Breast epithelium (tissue), 4 donors: Measurements from ENCODE around the gene SORBS1. TPM values are rescaled to one million over a fixed set of nuclear protein-coding genes. Genes with fewer than 3 reads are reported as not detected.

Source experiments
- DNase-seq, 2 donors: peaks; one replicate each; pipeline ENCODE4 v3.0.0-alpha.2; 2019; ENCODE audit warnings: low spot score in 2 of 2
- H3K27ac ChIP-seq, 2 donors: fragments of 200-600 bp; sonication (generic) in 1 of 2; one replicate each; pipeline ENCODE4 v1.5.1; 2016 to 2019; ENCODE audit warnings: mild to moderate bottlenecking in 1 of 2
- H3K27me3 ChIP-seq, 2 donors: fragments of 200-600 bp; sonication (generic) in 1 of 2; one replicate each; pipeline versions ENCODE4 v1.5.1 to v1.6.0; 2017 to 2019; ENCODE audit warnings: control low read depth in 1 of 2, mild to moderate bottlenecking in 1 of 2
- H3K36me3 ChIP-seq: fragments of 200-600 bp; one replicate; pipeline ENCODE4 v1.5.1; 2019
- H3K4me1 ChIP-seq, 2 donors: fragments of 200-600 bp; sonication (generic); one replicate each; pipeline ENCODE4 v1.5.1; 2016 to 2019; ENCODE audit warnings: control low read depth in 1 of 2
- H3K4me3 ChIP-seq, 3 donors: fragments of 200-600 bp; sonication (generic); 1 replicate in 2 of 3; 2 replicates in 1 of 3; pipeline ENCODE4 v1.5.1; 2016 to 2019; ENCODE audit warnings: mild to moderate bottlenecking in 3 of 3, moderate library complexity in 2 of 3
- H3K9me3 ChIP-seq, 2 donors: fragments of 200-600 bp; sonication (generic) in 1 of 2; one replicate each; pipeline ENCODE4 v1.5.1; 2016 to 2019; ENCODE audit warnings: control low read depth in 1 of 2
- CTCF ChIP-seq, 3 donors: fragments of 450-650 bp; IDR thresholded peaks; one replicate each; pipeline ENCODE4 v1.5.1; 2016 to 2017; ENCODE audit warnings: antibody characterized with exemption in 3 of 3, mild to moderate bottlenecking in 3 of 3, moderate library complexity in 3 of 3
- POLR2A ChIP-seq: fragments of 450-650 bp; IDR thresholded peaks from one replicate; pipeline ENCODE4 v1.6.1; 2016; ENCODE audit warnings: antibody characterized with exemption, mild to moderate bottlenecking, moderate library complexity
- POLR2AphosphoS5 ChIP-seq, 3 donors: sonication (generic); formaldehyde crosslinking; IDR thresholded peaks; one replicate each; pipeline ENCODE4 v1.6.1; 2017; ENCODE audit warnings: antibody characterized with exemption in 3 of 3
- intact Hi-C: fragments of 100-400 bp; cut with DNase I; formaldehyde crosslinking; loops from one replicate; pipeline ENCODE4 v1.15.1; 2023; ENCODE audit warnings: low total_unique reads
- total RNA-seq, 3 donors: library from RNA; depleted of rRNA; stranded (reverse); fragments of >200 nt; gene quantifications; one replicate each; pipeline ENCODE4 v1.1.0, GENCODE V29; 2016

The SORBS1 gene
- total RNA-seq, 3 donors from 2014 or later: 156 to 455 (median 200) TPM

- Histone ChIP-seq H3K36me3 (no peaks in the 10 kb centered on the region), H3K27ac (peak overlapping the region; percentile 23 to 28), H3K4me3 (no peak overlapping the region), H3K4me1 (peaks cover 0 to 4% of the 10 kb centered on the region in 2 donors), H3K9me3 (no peaks in the 10 kb centered on the region), H3K27me3 (no peaks in the 10 kb centered on the region)
- intact Hi-C loops: no loop called here
- no peak for TF ChIP-seq POLR2AphosphoS5 (IDR thresholded peaks at IDR 0.05)
- TF ChIP-seq POLR2A: no peak
- TF ChIP-seq CTCF (IDR thresholded peaks at IDR 0.05): no peak
- no peak for DNase-seq
These were observed 109.3 kb downstream of the SORBS1 start for GRCh38 chr10:95451568-95452524.

DNA sequence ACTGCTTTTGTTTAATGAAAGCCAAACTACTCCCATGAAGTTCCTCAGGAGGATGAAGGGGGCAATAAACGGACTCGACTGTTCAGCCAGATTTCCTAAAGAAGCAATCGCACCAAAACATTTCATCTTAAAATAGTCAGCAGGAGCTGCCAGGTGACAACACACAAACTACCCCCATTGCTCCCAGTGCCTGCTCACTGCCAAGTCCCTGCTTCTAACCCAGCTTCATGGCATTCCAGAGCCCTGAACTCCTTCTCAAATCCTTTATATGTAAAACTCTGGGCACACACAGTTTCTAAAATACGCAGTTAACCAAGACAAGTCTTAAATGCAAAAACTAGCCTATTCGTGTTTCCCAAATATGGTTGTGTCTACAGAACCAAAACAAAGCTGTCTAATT is 110.0 kb downstream of the SORBS1 start:
- intact Hi-C loops: no loop called here
- peak overlapping the region; percentile 23 to 28 for H3K27ac ChIP-seq
- no peaks in the 10 kb centered on the region for H3K27me3 ChIP-seq
- no peak overlapping the region for H3K4me3 ChIP-seq
- no peak for DNase-seq
- H3K9me3 ChIP-seq: no peaks in the 10 kb centered on the region
- no peaks in the 10 kb centered on the region for H3K36me3 ChIP-seq
- H3K4me1 ChIP-seq: peaks cover 0 to 6% of the 10 kb centered on the region in 2 donors
- TF ChIP-seq POLR2A (no peak), CTCF (IDR thresholded peaks at IDR 0.05) (no peak), POLR2AphosphoS5 (IDR thresholded peaks at IDR 0.05) (no peak)

DNA sequence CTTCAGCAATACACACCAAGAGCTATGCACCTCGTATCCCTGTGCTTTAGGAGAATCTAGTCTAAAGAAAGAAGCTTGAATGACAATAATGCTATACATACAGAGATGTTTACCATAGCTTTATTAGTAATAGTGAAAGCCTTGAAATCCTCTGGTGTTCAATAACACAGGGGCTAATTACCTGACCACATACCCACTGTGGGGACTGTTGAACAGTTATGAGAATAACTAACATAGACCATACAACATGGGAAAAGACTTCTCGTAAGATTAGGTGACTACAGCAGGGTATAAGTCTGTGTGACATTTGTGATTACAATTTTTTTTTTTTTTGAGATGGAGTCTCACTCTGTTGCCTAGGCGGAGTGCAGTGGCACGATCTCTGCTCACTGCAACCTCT is 111.0 kb downstream of the SORBS1 start:
- intact Hi-C loops: no loop called here
- Histone ChIP-seq H3K27ac (no peak overlapping the region), H3K4me3 (no peak overlapping the region), H3K4me1 (peaks cover 4 to 15% of the 10 kb centered on the region in 2 donors), H3K36me3 (no peaks in the 10 kb centered on the region), H3K9me3 (no peaks in the 10 kb centered on the region), H3K27me3 (no peaks in the 10 kb centered on the region)
- no peak for DNase-seq
- TF ChIP-seq POLR2A: no peak
- TF ChIP-seq POLR2AphosphoS5 (IDR thresholded peaks at IDR 0.05): no peak
- TF ChIP-seq CTCF (IDR thresholded peaks at IDR 0.05): no peak

DNA sequence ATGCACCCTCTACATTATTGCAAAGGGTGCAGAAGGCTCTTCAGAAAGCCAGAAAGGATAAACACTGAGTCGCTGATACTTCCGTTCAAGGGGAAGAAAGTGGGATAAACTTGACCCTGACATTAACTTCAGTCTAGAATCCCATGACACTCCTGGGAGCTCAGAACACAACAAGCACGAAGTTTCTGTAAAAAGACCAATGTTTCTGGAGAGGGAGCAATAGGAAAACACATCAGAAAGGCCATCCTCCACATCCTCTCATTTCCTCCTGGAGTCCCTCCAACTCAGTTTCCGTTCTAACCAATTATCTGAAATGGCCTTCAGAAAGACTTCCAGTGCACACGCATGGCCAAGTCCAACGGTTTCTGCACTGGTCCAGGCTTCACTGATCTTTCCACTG is 113.5 kb downstream of the SORBS1 start:
- Histone ChIP-seq H3K27me3 (no peaks in the 10 kb centered on the region), H3K9me3 (no peaks in the 10 kb centered on the region), H3K27ac (peak overlapping the region; percentile 56 to 70), H3K4me1 (peaks cover 9 to 21% of the 10 kb centered on the region in 2 donors), H3K4me3 (no peak overlapping the region), H3K36me3 (no peaks in the 10 kb centered on the region)
- intact Hi-C loops: no loop called here
- no peak for DNase-seq
- TF ChIP-seq CTCF (IDR thresholded peaks at IDR 0.05) (no peak), POLR2A (no peak), POLR2AphosphoS5 (IDR thresholded peaks at IDR 0.05) (peak in 1 of 3 donors; percentile 32)

DNA sequence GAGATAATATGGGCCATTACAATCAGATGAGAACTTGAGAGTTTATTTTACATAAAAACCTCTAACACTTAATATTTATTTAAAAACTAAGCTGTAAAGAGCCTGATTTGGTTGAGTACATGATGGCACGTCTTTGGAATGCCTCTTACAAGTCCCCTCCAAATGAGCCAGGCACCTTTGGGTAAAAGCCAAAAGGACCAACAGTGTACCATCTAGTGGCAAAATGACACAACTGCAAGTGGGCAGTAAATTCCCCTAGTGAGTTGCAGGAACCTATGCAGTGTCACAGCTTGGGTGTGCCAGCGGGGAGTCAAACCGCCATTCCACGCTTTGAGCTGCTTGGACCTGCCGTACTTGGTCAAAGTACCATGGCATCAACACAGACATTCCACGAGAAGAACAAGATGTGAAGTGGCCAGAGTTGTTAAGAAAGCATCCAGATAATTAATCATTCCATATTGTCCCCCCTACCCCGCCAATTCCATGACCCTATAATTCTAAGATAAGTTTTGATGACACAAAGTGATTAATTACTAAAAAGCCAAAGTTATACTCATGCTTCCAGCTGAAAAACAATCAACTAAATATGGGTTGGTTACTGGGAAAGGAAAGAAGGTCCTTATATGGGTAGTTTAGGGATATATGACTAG is 115.2 kb downstream of the SORBS1 start:
- no peaks in the 10 kb centered on the region for H3K27me3 ChIP-seq
- H3K4me3 ChIP-seq: no peak overlapping the region
- no peaks in the 10 kb centered on the region for H3K9me3 ChIP-seq
- peak in 1 of 2 donors; percentile 75 for DNase-seq
- peak in 1 of 3 donors; percentile 24 for TF ChIP-seq POLR2AphosphoS5 (IDR thresholded peaks at IDR 0.05)
- TF ChIP-seq CTCF (IDR thresholded peaks at IDR 0.05): peak; percentile 73 to 82 (median 77)
- no peak for TF ChIP-seq POLR2A
- peaks cover 9 to 21% of the 10 kb centered on the region in 2 donors for H3K4me1 ChIP-seq
- H3K36me3 ChIP-seq: no peaks in the 10 kb centered on the region
- intact Hi-C loops: no loop called here
- peak overlapping the region; percentile 72 to 89 for H3K27ac ChIP-seq
